H1 (cell line): ENCODE measurements around the gene TANC1. TPM values are rescaled to one million over a fixed set of nuclear protein-coding genes. Genes with fewer than 3 reads are reported as not detected.

Source experiments
- CTCF ChIA-PET: fragments of 300-600 bp; sonication (Branson Sonifier 250); formaldehyde crosslinking; loops from one replicate; lab custom pipeline; 2021; ENCODE audit not compliant: partially characterized antibody; lab: Charles Lee
- POLR2A ChIA-PET: fragments of 300-600 bp; sonication (Branson Sonifier 250); formaldehyde crosslinking; loops from one replicate; lab custom pipeline; 2021; ENCODE audit warnings: inconsistent platforms; ENCODE audit not compliant: partially characterized antibody; lab: Charles Lee
- DNase-seq, 2 experiments: peaks; one replicate each; pipeline versions ENCODE4 v3.0.0 to v3.0.0-alpha.2; 2010 to 2022; ENCODE audit warnings: low spot score in 2 of 2, low read depth in 1 of 2, mixed read lengths in 1 of 2
- FAIRE-seq: peaks from 2 replicates; lab custom pipeline; 2011; peaks lifted over from hg19 to GRCh38; lab: Jason Lieb, UNC
- H2AFZ ChIP-seq: 2 replicates; pipeline ENCODE4 v1.8.1; 2012; ENCODE audit warnings: low read length, inconsistent platforms
- H2AK5ac ChIP-seq: 2 replicates; pipeline ENCODE4 v1.6.1; 2013; ENCODE audit warnings: low read depth, low read length
- H2BK120ac ChIP-seq: replicated peaks from 2 replicates; pipeline ENCODE3; 2013; ENCODE audit warnings: low read depth, low read length, inconsistent platforms
- H2BK12ac ChIP-seq: 2 replicates; pipeline ENCODE4 v1.6.1; 2013; ENCODE audit warnings: low read depth, low read length
- H2BK15ac ChIP-seq: 2 replicates; pipeline ENCODE4 v1.6.1; 2013; ENCODE audit warnings: low read length
- H2BK20ac ChIP-seq: 2 replicates; pipeline ENCODE4 v1.6.1; 2013; ENCODE audit warnings: low read length
- H2BK5ac ChIP-seq: 2 replicates; pipeline ENCODE4 v1.6.1; 2013; ENCODE audit warnings: low read depth, low read length
- H3K14ac ChIP-seq: 2 replicates; pipeline ENCODE4 v1.6.1; 2013; ENCODE audit warnings: inconsistent platforms; ENCODE audit not compliant: insufficient read length
- H3K18ac ChIP-seq: 2 replicates; pipeline ENCODE4 v1.6.1; 2013; ENCODE audit warnings: low read length; ENCODE audit errors: extremely low read depth
- H3K23ac ChIP-seq: 2 replicates; pipeline ENCODE4 v1.6.1; 2013; ENCODE audit warnings: inconsistent platforms; ENCODE audit not compliant: insufficient read length
- H3K23me2 ChIP-seq: 2 replicates; pipeline ENCODE4 v1.6.1; 2013; ENCODE audit warnings: low read depth, low read length
- H3K27ac ChIP-seq: 2 replicates; pipeline ENCODE4 v1.6.1; 2011; ENCODE audit warnings: low read depth, low read length, inconsistent platforms
- H3K27me3 ChIP-seq, 4 experiments: replicated peaks in 1 of 4; 1 replicate in 1 of 4; 2 replicates in 3 of 4; pipeline versions ENCODE4 v1.6.1 to v1.8.1; 2011 to 2013; ENCODE audit warnings: low read length in 3 of 4, mild to moderate bottlenecking in 3 of 4, inconsistent platforms in 2 of 4, mixed read lengths in 2 of 4, moderate library complexity in 1 of 4; ENCODE audit not compliant: control insufficient read depth in 3 of 4, insufficient read depth in 3 of 4; ENCODE audit errors: extremely low read depth in 1 of 4
- H3K36me3 ChIP-seq, 4 experiments: 2 replicates each; pipeline versions ENCODE4 v1.6.1 to v1.8.1; 2011 to 2013; ENCODE audit warnings: mild to moderate bottlenecking in 4 of 4, low read length in 3 of 4, moderate library complexity in 2 of 4, control low read depth in 1 of 4, inconsistent platforms in 1 of 4; ENCODE audit not compliant: insufficient read depth in 4 of 4, control insufficient read depth in 2 of 4
- H3K4ac ChIP-seq: replicated peaks from 2 replicates; pipeline ENCODE3; 2013; ENCODE audit warnings: low read length, low read depth, mixed read lengths, inconsistent platforms; ENCODE audit not compliant: insufficient read length
- H3K4me1 ChIP-seq, 4 experiments: replicated peaks in 1 of 4; 1 replicate in 1 of 4; 2 replicates in 3 of 4; pipeline versions ENCODE4 v1.6.1 to v1.8.1; 2011 to 2013; ENCODE audit warnings: low read length in 3 of 4, inconsistent platforms in 2 of 4, mixed read lengths in 1 of 4; ENCODE audit not compliant: insufficient read depth in 4 of 4, control insufficient read depth in 3 of 4
- H3K4me2 ChIP-seq, 2 experiments: 2 replicates each; pipeline versions ENCODE4 v1.6.1 to v1.8.1; 2011 to 2013; ENCODE audit warnings: low read depth in 2 of 2, low read length in 2 of 2, control low read depth in 1 of 2, inconsistent platforms in 1 of 2, mild to moderate bottlenecking in 1 of 2; ENCODE audit not compliant: insufficient read depth in 1 of 2
- H3K4me3 ChIP-seq, 4 experiments: fragments of 200-600, 300-600 bp in 1 of 4; sonication (generic), shearing (Covaris generic), sonication (Bioruptor Twin) in 1 of 4; 2 replicates each; pipeline versions ENCODE4 v1.5.1 to v1.8.1; 2011 to 2016; ENCODE audit warnings: low read length in 4 of 4, low read depth in 3 of 4, control low read depth in 2 of 4, inconsistent platforms in 2 of 4, mild to moderate bottlenecking in 2 of 4, mixed read lengths in 1 of 4, moderate library complexity in 1 of 4; ENCODE audit not compliant: insufficient read depth in 2 of 4; ENCODE audit errors: extremely low read depth in 1 of 4
- H3K56ac ChIP-seq: replicated peaks from 2 replicates; pipeline ENCODE3; 2013; ENCODE audit warnings: low read depth, mild to moderate bottlenecking, mixed read lengths, low read length, inconsistent platforms; ENCODE audit not compliant: insufficient read length
- H3K79me1 ChIP-seq: 2 replicates; pipeline ENCODE4 v1.6.1; 2013; ENCODE audit warnings: low read depth, low read length, control low read depth
- H3K79me2 ChIP-seq, 2 experiments: 2 replicates each; pipeline versions ENCODE4 v1.6.1 to v1.8.1; 2012 to 2013; ENCODE audit warnings: low read length in 2 of 2, mild to moderate bottlenecking in 2 of 2, inconsistent platforms in 1 of 2; ENCODE audit not compliant: insufficient read depth in 2 of 2, control insufficient read depth in 1 of 2
- H3K9ac ChIP-seq, 4 experiments: replicated peaks in 1 of 4; 1 replicate in 1 of 4; 2 replicates in 3 of 4; pipeline versions ENCODE4 v1.6.1 to v1.8.1; 2011 to 2013; ENCODE audit warnings: low read depth in 3 of 4, low read length in 3 of 4, control low read depth in 2 of 4, mild to moderate bottlenecking in 2 of 4, moderate library complexity in 2 of 4, inconsistent platforms in 1 of 4; ENCODE audit errors: extremely low read depth in 1 of 4
- H3K9me3 ChIP-seq, 2 experiments: 2 replicates each; pipeline versions ENCODE4 v1.6.1 to v1.8.1; 2012 to 2013; ENCODE audit warnings: mild to moderate bottlenecking in 2 of 2, moderate library complexity in 2 of 2, control low read depth in 1 of 2, inconsistent platforms in 1 of 2, low read depth in 1 of 2, low read length in 1 of 2, mixed read lengths in 1 of 2; ENCODE audit not compliant: insufficient read depth in 2 of 2
- H4K20me1 ChIP-seq, 2 experiments: replicated peaks in 1 of 2; 2 replicates each; pipeline versions ENCODE3 to v1.8.1; 2011 to 2013; ENCODE audit warnings: inconsistent platforms in 2 of 2, low read length in 2 of 2, mild to moderate bottlenecking in 1 of 2; ENCODE audit not compliant: insufficient read depth in 2 of 2, control insufficient read depth in 1 of 2
- H4K5ac ChIP-seq: 2 replicates; pipeline ENCODE4 v1.6.1; 2013; ENCODE audit warnings: low read length, low read depth, mixed read lengths, inconsistent platforms; ENCODE audit not compliant: insufficient read length
- H4K8ac ChIP-seq: 2 replicates; pipeline ENCODE4 v1.8.0; 2013; ENCODE audit warnings: mild to moderate bottlenecking, moderate library complexity, low read length, inconsistent platforms; ENCODE audit not compliant: insufficient read depth; ENCODE audit errors: extremely low read depth
- H4K91ac ChIP-seq: replicated peaks from 2 replicates; pipeline ENCODE3; 2013; ENCODE audit warnings: low read length, mixed read lengths, inconsistent platforms; ENCODE audit not compliant: insufficient read length
- ASH2L ChIP-seq: fragments of 200-600, 300-600 bp; sonication (generic); IDR thresholded peaks from one replicate; pipeline ENCODE4 v1.7.1; 2017; ENCODE audit warnings: low read length
- ATF2 ChIP-seq: IDR thresholded peaks from 2 replicates; pipeline ENCODE4 v1.6.1; 2012; ENCODE audit warnings: low read length, inconsistent platforms
- BCL11A ChIP-seq, 2 experiments: IDR thresholded peaks; one replicate each; pipeline ENCODE4 v1.6.1; 2011; ENCODE audit warnings: low read depth in 2 of 2, low read length in 2 of 2, mild to moderate bottlenecking in 2 of 2
- BRCA1 ChIP-seq: IDR thresholded peaks from 2 replicates; pipeline ENCODE4 v1.6.1; 2012; ENCODE audit warnings: low read depth, low read length, improper control_type of control experiment
- HDAC2 ChIP-seq, 2 experiments: fragments of 300-600 bp in 1 of 2; sonication (generic) in 1 of 2; IDR thresholded peaks; 2 replicates each; pipeline ENCODE4 v1.6.1; 2011 to 2012; ENCODE audit warnings: low read depth in 2 of 2, low read length in 2 of 2, mild to moderate bottlenecking in 2 of 2, moderate library complexity in 2 of 2, borderline replicate concordance in 1 of 2, inconsistent platforms in 1 of 2
- HDAC6 ChIP-seq: IDR thresholded peaks from one replicate; pipeline ENCODE4 v1.7.1; 2012; ENCODE audit warnings: low read depth, mild to moderate bottlenecking, inconsistent platforms, low read length, moderate library complexity
- JUND ChIP-seq: IDR thresholded peaks from 2 replicates; pipeline ENCODE4 v1.6.1; 2011; ENCODE audit warnings: mild to moderate bottlenecking, improper control_type of control experiment, low read length
- PHF8 ChIP-seq: fragments of 200-600 bp; sonication (generic); conservative IDR thresholded peaks from 2 replicates; pipeline ENCODE4 v1.7.1; 2012; ENCODE audit warnings: low read depth, mild to moderate bottlenecking, inconsistent platforms, low read length, moderate library complexity
- RBBP5 ChIP-seq: IDR thresholded peaks from 2 replicates; pipeline ENCODE4 v1.7.1; 2012; ENCODE audit warnings: low read depth, mild to moderate bottlenecking, inconsistent platforms, low read length, moderate library complexity, borderline replicate concordance
- TAF1 ChIP-seq: IDR thresholded peaks from 2 replicates; pipeline ENCODE4 v1.6.1; 2011; ENCODE audit warnings: mild to moderate bottlenecking, low read depth, low read length
- USF2 ChIP-seq: IDR thresholded peaks from 2 replicates; pipeline ENCODE4 v1.6.1; 2011; ENCODE audit warnings: low read length, improper control_type of control experiment
- YY1 ChIP-seq: IDR thresholded peaks from 2 replicates; pipeline ENCODE4 v1.6.1; 2011; ENCODE audit warnings: low read depth, mild to moderate bottlenecking, low read length
- WGBS, 2 experiments: shearing (Covaris generic) in 1 of 2; methylation state at CpG; one replicate each; pipeline versions ENCODE4 v1.1.6 to v1.1.7; 2013 to 2015; ENCODE audit warnings: low lambda C conversion rate in 2 of 2, mixed read lengths in 2 of 2, inconsistent platforms in 1 of 2, low coverage in 1 of 2, missing lambda C conversion rate in 1 of 2; ENCODE audit not compliant: insufficient replicate concordance in 2 of 2, insufficient coverage in 1 of 2, insufficient read length in 1 of 2; ENCODE audit errors: extremely low coverage in 1 of 2, missing lambda C conversion rate in 1 of 2; 5-methylcytosine and 5-hydroxymethylcytosine counted together
- polyA plus RNA-seq, 7 experiments: library from polyadenylated mRNA; depleted of rRNA in 3 of 7; stranded (reverse) in 5 of 7; unstranded in 2 of 7; fragments of >200 nt in 5 of 7; fragments of 200-250 nt in 2 of 7; gene quantifications; 1 replicate in 5 of 7; 2 replicates in 1 of 7; 4 replicates in 1 of 7; pipeline versions ENCODE4 v1.2.1 to v1.2.3, GENCODE V29; 2011 to 2013; ENCODE audit warnings: missing spikeins in 2 of 7, mixed read lengths in 2 of 7
- total RNA-seq: library from RNA; stranded (reverse); fragmentation: NEBNext Ultra II Directional; extraction: Animal tissue kit (Norgen Biotek cat#: 25700); gene quantifications from 2 replicates; pipeline ENCODE4 v1.2.1, GENCODE V29; 2021

Gene TANC1
- total and polyA plus RNA-seq, 2 of the 8 experiments (the other 6 are each of a cell fraction or from before 2014, with no cell fraction given), result 4.1 to 7.6 TPM

- Histone ChIP-seq H3K56ac (no peak overlapping the region), H3K9ac (no peak overlapping the region), H4K8ac (no peak overlapping the region), H2AFZ (no peak overlapping the region), H2BK20ac (no peak overlapping the region), H3K23me2 (no peaks in the 10 kb centered on the region), H3K27me3 (no peaks in the 10 kb centered on the region), H4K20me1 (no peaks in the 10 kb centered on the region), H3K14ac (no peak overlapping the region), H3K23ac (no peak overlapping the region), H4K91ac (no peak overlapping the region), H3K4me2 (no peak overlapping the region), H3K4ac (no peak overlapping the region), H3K18ac (no peak overlapping the region), H2BK5ac (no peak overlapping the region), H4K5ac (no peak overlapping the region), H3K79me1 (no peaks in the 10 kb centered on the region), H2BK12ac (no peak overlapping the region), H3K36me3 (no peaks in the 10 kb centered on the region), H3K4me3 (no peak overlapping the region), H3K79me2 (no peaks in the 10 kb centered on the region), H2BK15ac (no peak overlapping the region), H3K4me1 (peaks cover 0 to 3% (median 0%) of the 10 kb centered on the region in 4 experiments; a peak in 1 of 7 replicates), H2AK5ac (no peak overlapping the region), H3K27ac (no peak overlapping the region), H3K9me3 (no peaks in the 10 kb centered on the region), H2BK120ac (no peak overlapping the region)
- WGBS, 2 experiments, result 91% methylated on average over 3 of the region's 3 CpGs; no CpG with 5 or more reads in 1 of the 2 experiments
- ChIA-PET CTCF (no interaction called here), POLR2A (no interaction called here)
- DNase-seq (peak in 1 of 2 experiments; percentile 1), FAIRE-seq (no peak)
- TF ChIP-seq BCL11A (IDR thresholded peaks at IDR 0.05; ENCODE audit: low read depth in 2 of 2, low read length in 2 of 2), result no peak
- TF ChIP-seq PHF8, result no peak
- no peak for TF ChIP-seq BRCA1
- no peak for TF ChIP-seq TAF1
- no peak for TF ChIP-seq RBBP5
- TF ChIP-seq USF2, result no peak
- TF ChIP-seq ASH2L, result no peak
- TF ChIP-seq JUND, result no peak
- no peak for TF ChIP-seq HDAC2 (IDR thresholded peaks at IDR 0.05; ENCODE audit: borderline replicate concordance in 1 of 2, low read depth in 2 of 2, low read length in 2 of 2)
- no peak for TF ChIP-seq YY1
- no peak for TF ChIP-seq ATF2
- no peak for TF ChIP-seq HDAC6
Measured at GRCh38 chr2:159098361-159098760, 129.9 kb downstream of the TANC1 start.
